DMS153 treated with DMSO at 0.1 percent for 48 hours (cell line): Measurements from ENCODE around the gene CTDSP1.

ENCODE experiments used
- DNase-seq: peaks from one replicate; lab custom pipeline; 2025; ENCODE audit not compliant: unreplicated experiment; lab: John Stamatoyannopoulos, UW

CTDSP1 gene

GRCh38 chr2:218382785-218383184, 16.9 kb upstream of the CTDSP1 start:
- no peak for DNase-seq

- DNase-seq: no peak
Observed at GRCh38 chr2:218383892-218384519, 15.7 kb upstream of the CTDSP1 start.

DNA sequence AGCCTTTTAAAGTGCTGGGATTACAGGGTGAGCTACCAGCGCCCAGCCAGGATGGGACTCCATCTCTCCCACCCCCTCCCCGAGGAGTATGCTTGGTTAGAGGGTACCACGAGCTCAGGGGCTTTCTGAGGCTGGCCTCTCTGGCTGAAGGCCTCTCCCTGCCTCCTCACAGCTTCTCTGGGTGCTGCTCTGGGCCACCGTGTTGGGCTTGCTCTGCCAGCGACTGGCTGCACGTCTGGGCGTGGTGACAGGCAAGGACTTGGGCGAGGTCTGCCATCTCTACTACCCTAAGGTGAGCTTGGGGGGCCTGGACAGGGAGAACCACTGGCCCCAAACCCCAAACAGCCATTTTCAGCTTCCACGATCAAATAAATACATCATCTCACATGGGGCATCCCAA, 14.7 kb upstream of the CTDSP1 start:
- DNase-seq: no peak

DNA sequence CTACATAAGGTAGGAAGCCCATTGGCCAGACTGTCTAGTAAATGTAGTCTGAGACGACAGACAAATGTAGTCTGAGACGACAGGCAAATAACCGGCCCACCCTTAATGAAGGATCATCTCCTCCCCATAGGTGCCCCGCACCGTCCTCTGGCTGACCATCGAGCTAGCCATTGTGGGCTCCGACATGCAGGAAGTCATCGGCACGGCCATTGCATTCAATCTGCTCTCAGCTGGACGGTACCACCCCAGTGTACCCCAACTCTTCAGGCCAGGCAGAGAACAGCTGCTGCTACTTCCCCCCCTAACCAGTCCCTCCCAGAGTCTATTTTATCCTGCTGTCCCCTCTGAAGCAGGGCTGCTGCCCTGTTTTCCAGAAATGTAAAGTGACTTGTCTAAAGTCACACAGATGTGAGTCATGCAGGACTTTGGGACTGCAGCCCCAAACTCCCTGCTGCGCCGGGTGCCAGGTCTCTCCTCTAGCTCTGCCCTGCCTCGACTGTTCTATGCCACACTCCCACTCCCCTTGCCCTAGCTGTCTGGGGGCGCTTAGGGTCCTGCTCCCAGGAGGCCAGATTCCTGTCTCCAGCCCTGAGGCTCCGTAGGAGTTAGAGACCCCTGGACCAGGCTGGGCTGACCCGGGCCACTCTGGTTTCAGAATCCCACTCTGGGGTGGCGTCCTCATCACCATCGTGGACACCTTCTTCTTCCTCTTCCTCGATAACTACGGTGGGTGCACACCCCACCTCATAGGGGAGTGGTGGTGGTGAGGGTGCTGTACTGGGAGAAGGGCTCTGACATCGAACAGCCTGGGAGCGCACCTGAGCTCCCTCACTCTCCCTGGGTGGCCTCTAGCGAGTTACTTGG, 12.9 kb upstream of the CTDSP1 start:
- DNase-seq: no peak

- DNase-seq: peak; percentile 82
Observed at GRCh38 chr2:218387369-218388194, 12.1 kb upstream of the CTDSP1 start.

DNA sequence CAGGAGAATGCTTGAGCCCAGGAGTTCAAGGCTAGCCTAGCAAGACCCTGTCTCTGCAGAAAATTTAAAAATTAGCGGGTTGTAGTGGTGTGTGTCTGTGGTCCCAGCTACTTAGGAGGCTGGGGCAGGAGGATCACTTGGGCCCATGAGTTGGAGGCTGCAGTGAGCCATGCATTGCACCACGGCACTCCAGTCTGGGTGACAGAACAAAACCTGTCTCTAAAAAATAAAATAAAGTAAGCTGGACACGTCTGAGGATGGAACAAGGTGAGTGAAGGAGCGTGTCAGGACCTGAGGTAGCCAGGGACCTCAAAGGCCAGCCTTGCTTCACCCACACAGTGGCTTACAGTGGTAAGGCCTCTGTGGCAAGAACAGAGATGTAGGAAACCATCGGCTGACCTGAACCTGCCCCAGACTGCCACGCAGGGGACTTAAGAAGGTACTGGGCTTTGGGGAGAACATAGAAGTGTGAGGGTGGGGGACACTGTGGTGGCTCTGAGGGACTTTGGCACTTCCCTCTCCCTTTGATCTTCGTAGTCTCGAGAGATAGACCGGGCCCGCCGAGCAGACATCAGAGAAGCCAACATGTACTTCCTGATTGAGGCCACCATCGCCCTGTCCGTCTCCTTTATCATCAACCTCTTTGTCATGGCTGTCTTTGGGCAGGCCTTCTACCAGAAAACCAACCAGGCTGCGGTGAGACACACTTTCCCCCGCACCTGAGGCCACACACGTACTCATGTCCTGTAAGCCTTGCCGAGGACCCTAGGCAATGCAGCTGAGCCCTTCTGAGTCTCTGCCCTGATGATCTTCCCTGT, 10.1 kb upstream of the CTDSP1 start:
- no peak for DNase-seq

- no peak for DNase-seq
Observed at GRCh38 chr2:218391202-218391601, 8.5 kb upstream of the CTDSP1 start.

DNA sequence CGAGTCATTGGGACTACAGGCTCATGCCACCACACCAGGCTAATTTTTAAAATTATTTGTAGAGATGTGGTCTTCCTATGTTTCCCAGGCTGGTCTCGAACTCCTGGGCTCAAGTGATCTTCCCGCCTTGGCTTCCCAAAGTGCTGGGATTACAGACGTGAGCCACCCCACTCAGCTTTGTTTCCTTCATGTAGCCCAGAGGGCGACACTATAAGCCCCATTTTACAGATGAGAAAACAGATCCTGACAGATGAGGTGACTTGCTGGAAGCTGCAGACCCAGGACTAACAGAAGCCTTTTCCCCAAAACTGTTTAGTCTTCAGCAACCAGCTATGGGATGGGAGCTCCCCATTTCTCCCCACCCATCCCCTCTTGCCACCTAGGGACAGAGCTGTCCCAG, 7.2 kb upstream of the CTDSP1 start:
- no peak for DNase-seq

- no peak for DNase-seq
Observed at GRCh38 chr2:218392891-218393462, 6.7 kb upstream of the CTDSP1 start.

GRCh38 chr2:218393750-218394290, 5.8 kb upstream of the CTDSP1 start:
- no peak for DNase-seq

- DNase-seq: no peak
Observed at GRCh38 chr2:218394298-218395089, 5.2 kb upstream of the CTDSP1 start.

DNA sequence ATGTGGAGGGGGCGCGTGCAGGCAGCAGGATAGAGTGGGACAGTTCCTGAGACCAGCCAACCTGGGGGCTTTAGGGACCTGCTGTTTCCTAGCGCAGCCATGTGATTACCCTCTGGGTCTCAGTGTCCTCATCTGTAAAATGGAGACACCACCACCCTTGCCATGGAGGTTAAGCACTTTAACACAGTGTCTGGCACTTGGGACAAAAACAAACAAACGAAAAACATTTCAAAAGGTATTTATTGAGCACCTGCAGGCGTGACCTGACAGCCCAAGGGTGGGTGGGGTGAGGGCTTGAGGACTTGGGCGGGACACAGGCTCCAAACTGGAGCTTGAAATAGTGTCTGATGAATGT, 4.6 kb upstream of the CTDSP1 start:
- no peak for DNase-seq

DNA sequence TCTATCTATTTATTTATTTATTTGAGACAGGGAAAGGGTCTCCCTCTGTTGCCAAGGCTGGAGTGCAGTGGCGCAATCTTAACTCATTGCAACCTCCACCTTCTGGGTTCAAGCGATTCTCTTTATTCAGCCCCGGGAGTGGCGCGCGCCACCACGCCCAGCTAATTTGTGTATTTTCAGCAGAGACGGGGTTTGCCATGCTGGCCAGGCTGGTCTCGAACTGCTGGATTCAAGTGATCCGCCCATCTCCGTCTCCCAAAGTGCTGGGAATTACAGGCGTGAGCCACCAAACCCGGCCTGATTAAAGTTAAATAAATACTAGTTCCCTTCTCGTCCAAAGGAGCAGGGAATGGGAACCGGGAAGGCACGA, 4.2 kb upstream of the CTDSP1 start:
- no peak for DNase-seq

DNA sequence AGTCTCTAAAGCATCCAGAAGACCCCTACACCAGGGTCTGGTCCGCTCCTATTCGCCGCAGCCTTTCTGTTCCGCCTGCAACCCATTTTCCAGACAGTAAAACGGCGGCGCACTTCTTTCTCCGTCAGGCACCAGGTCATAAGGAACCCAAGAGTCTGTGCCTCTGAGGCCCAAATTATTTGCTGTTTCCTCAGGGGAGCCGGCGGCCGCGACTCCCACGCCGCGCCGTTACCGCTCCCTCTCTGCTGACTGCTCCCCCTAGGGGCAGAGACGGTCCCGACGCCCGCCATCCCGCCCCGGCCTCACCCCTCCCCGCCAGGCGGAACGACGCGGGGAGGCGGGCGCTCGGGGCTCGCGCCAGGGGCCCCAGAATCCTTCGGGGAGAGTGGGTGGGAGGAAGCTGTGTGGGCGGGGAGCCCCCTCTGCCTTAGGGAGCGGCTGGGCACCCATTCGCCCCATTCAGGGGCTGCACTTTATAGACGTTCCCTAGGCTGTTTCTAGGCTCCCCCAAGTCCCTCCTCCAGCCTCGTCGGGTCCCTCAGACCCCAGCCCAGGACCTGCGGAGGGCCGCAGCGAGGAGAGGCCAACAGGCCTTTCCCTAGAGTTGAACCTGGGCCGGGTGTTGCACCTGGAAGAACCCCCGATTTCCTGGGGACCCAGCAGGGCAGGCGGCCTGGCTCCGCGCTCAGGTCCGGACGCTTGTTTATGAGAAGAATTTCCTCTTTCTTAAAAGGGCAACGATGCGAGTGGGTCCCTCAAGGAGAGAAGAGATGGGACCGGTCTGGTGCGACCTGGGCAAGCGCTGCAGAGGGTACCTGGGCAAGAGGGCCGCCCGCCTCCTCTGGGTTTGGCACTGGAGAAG, 3.6 kb upstream of the CTDSP1 start:
- peak; percentile 86 for DNase-seq

GRCh38 chr2:218396688-218397462, 2.8 kb upstream of the CTDSP1 start:
- peak; percentile 63 for DNase-seq

DNA sequence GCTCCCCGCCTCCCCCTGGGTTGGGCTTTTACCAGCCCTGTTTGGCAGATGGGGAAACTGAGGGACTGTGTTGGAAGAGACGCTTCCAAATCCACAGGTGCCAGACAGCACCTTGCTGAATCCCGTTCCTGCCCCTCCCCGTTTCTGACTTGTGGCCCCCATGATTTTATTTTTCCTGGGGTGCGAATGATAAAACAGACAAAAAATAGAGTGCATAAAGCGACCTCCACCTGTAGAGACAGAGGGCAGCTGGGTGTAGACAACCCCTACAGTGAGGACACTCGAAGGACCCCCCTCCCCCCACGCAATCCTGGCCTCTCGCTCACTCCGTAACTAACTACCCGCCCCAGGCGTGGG, 2.2 kb upstream of the CTDSP1 start:
- DNase-seq: no peak

DNA sequence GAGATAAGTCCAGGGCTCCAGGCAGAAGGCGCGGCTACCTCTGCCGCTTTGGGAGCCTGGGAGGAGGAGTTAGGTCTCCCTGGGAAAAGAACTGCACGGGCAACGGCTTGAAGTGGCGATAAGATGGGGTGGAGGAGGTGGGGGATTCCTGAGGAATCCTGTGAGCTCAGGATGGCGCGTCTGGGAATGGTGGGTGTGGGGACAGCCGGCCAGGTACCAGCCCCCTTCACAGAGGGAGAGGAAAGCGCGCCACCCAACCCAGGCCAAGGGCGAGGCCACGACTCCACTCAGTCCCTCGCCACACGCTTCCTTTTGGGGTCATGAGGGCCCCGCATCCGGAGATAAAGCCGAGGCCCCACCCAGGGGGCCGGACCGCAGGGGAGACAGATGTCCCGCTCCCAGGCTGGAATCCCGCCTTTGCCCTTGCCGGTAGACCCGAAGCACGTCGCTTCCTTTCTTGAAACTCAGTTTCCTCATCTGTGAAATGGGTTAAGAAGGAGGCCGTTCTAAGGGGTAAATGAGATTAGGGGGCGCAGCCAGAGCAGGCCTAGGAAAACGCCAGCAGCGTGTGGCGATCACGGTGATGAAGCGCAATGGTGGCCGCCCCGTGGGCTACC, 1.7 kb upstream of the CTDSP1 start:
- DNase-seq: peak; percentile 23
